Stomach (tissue), 9 donors: Measurements from ENCODE around the gene SP3. TPM values are rescaled to one million over a fixed set of nuclear protein-coding genes. Genes with fewer than 3 reads are reported as not detected.

Experiments
- DNase-seq, 2 donors: peaks; one replicate each; pipeline versions ENCODE4 v3.0.0 to v3.0.0-alpha.2; 2013 to 2019
- H3K27ac ChIP-seq, 5 donors: fragments of 200-600 bp in 4 of 5; sonication (generic) in 4 of 5; one replicate each; pipeline ENCODE4 v1.5.1; 2013 to 2019; ENCODE audit warnings: mild to moderate bottlenecking in 1 of 5, moderate library complexity in 1 of 5
- H3K27me3 ChIP-seq, 3 donors: fragments of 200-600 bp; sonication (generic); one replicate each; pipeline ENCODE4 v1.5.1; 2017 to 2019; ENCODE audit warnings: mixed run types in 1 of 3
- H3K36me3 ChIP-seq, 4 donors: fragments of 200-600 bp; sonication (generic); 1 replicate in 3 of 4; 2 replicates in 1 of 4; pipeline ENCODE4 v1.5.1; 2016 to 2019
- H3K4me1 ChIP-seq, 4 donors: fragments of 200-600 bp; sonication (generic); one replicate each; pipeline ENCODE4 v1.5.1; 2016 to 2019
- H3K4me3 ChIP-seq, 4 donors: fragments of 200-600 bp; sonication (generic) in 3 of 4; one replicate each; pipeline ENCODE4 v1.5.1; 2016 to 2019; ENCODE audit warnings: mild to moderate bottlenecking in 1 of 4
- H3K9me3 ChIP-seq, 4 donors: fragments of 200-600 bp; sonication (generic); one replicate each; pipeline ENCODE4 v1.5.1; 2016 to 2019
- EP300 ChIP-seq: sonication (generic); formaldehyde crosslinking; IDR thresholded peaks from one replicate; pipeline ENCODE4 v1.6.1; 2017; ENCODE audit warnings: antibody characterized with exemption
- POLR2A ChIP-seq, 4 donors: fragments of 450-650 bp; IDR thresholded peaks; one replicate each; pipeline ENCODE4 v1.6.1; 2016; ENCODE audit warnings: antibody characterized with exemption in 4 of 4, control low read depth in 2 of 4, mild to moderate bottlenecking in 1 of 4, moderate library complexity in 1 of 4
- POLR2AphosphoS5 ChIP-seq, 3 donors: sonication (generic); formaldehyde crosslinking; IDR thresholded peaks; one replicate each; pipeline ENCODE4 v1.6.1; 2016; ENCODE audit warnings: antibody characterized with exemption in 3 of 3
- WGBS, 5 donors: extraction: QIAGEN DNeasy Blood & Tissue Kit in 3 of 5; methylation state at CpG; one replicate each; pipeline versions ENCODE4 v1.1.5 to v1.1.7; 2013 to 2018; 5-methylcytosine and 5-hydroxymethylcytosine counted together
- intact Hi-C: fragments of 100-400 bp; cut with DNase I; formaldehyde crosslinking; loops from one replicate; pipeline ENCODE4 v1.15.1; 2023; ENCODE audit warnings: low total_unique reads
- polyA plus RNA-seq, 3 donors: library from polyadenylated mRNA; stranded (reverse); fragments of 200-250 nt; gene quantifications; one replicate each; pipeline ENCODE4 v1.2.3, GENCODE V29; 2013
- total RNA-seq, 5 donors: library from RNA; depleted of rRNA; stranded (reverse); fragments of >200 nt; gene quantifications; one replicate each; pipeline versions ENCODE4 v1.1.0 to v1.2.3, GENCODE V29; 2014 to 2016
- TF ChIP-seq, protein P1 (sequence below), 7 experiments: fragments of 450-650 bp in 4 of 7; fragments of 200-600 bp in 3 of 7; sonication (generic) in 3 of 7; IDR thresholded peaks; one replicate each; pipeline ENCODE4 v1.5.1; 2016 to 2019; ENCODE audit warnings: antibody characterized with exemption in 7 of 7, control low read depth in 2 of 7, mild to moderate bottlenecking in 1 of 7
- donor health status: healthy with polysubstance abuse.
- donor health status: Bipolar disorder and iron deficiency.
- donor health status: healthy.

SP3 gene
- total and polyA plus RNA-seq, 8 donors = 15.0 to 147 (median 45.2) TPM

DNA sequence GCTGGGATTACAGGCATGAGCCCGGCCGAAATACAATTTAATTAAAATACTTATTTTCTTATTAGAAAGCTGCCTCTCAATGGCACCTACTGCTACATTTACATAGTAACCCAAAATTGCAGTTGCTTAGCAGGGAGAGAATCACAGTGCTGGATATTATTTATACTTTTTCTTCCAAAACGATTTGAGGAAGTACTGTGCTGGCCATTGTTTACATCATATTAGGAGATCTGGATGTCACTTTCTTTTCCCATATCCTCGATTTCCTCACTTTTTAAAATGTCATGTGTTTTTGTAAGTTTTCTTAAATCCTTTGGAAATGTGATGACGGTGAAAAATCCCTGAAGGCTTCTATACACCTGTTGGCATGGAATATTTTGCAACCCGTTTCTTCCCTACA is 3.4 kb upstream of the SP3 start:
- Histone ChIP-seq H3K36me3 (no peaks in the 10 kb centered on the region), H3K9me3 (no peaks in the 10 kb centered on the region), H3K4me1 (peaks cover 6 to 24% (median 14%) of the 10 kb centered on the region in 4 donors), H3K4me3 (no peak overlapping the region), H3K27ac (no peak overlapping the region), H3K27me3 (no peaks in the 10 kb centered on the region)
- intact Hi-C loops = no loop called here
- TF ChIP-seq, protein P1, sequence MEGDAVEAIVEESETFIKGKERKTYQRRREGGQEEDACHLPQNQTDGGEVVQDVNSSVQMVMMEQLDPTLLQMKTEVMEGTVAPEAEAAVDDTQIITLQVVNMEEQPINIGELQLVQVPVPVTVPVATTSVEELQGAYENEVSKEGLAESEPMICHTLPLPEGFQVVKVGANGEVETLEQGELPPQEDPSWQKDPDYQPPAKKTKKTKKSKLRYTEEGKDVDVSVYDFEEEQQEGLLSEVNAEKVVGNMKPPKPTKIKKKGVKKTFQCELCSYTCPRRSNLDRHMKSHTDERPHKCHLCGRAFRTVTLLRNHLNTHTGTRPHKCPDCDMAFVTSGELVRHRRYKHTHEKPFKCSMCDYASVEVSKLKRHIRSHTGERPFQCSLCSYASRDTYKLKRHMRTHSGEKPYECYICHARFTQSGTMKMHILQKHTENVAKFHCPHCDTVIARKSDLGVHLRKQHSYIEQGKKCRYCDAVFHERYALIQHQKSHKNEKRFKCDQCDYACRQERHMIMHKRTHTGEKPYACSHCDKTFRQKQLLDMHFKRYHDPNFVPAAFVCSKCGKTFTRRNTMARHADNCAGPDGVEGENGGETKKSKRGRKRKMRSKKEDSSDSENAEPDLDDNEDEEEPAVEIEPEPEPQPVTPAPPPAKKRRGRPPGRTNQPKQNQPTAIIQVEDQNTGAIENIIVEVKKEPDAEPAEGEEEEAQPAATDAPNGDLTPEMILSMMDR (IDR thresholded peaks at IDR 0.05) = no peak
- no peak for TF ChIP-seq POLR2AphosphoS5 (IDR thresholded peaks at IDR 0.05)
- TF ChIP-seq POLR2A (IDR thresholded peaks at IDR 0.05) = no peak
- no peak for TF ChIP-seq EP300
- DNase-seq = no peak
- 66 to 79% (median 74%) methylated on average over 6 of the region's 6 CpGs for WGBS, 5 donors

DNA sequence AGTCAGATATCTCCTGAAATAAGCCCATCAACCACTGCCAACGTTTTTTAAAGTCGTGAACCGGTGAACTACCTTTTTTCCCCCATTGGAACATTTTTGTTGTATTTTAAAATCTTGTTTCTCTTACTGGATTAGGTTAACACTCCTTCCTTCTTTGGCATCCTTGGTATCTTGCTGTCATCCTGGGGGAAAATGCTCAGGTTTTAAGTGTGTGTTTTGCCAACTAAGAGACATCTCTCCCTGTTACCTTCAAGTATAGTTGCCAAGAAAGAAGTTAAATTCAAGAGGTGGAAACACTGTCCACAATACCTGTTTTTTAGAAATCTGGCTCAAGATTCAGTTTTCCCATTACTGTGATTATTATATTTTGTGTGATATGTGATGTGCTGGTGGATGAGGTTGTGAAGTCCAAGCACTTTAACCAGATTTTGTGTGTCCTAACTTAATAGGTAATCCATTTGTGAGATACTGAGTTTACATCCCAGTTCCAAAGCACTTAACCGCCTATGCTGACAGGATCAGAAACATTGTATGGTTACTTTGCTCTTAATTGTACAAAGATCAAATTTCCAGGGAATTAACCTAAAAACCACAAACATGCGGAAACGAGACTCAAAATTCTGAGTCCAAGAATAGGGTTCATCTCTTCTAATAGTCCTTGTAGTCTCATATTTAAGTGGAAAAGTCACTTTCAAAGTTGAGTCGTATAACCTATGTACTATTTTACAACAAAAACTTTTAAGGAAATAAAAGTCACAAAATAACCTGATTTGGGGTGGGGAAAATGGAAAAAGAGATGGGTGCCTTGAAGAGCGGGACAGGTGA is 1.3 kb upstream of the SP3 start:
- peaks cover 17 to 40% (median 28%) of the 10 kb centered on the region in 4 donors for H3K4me1 ChIP-seq

DNA sequence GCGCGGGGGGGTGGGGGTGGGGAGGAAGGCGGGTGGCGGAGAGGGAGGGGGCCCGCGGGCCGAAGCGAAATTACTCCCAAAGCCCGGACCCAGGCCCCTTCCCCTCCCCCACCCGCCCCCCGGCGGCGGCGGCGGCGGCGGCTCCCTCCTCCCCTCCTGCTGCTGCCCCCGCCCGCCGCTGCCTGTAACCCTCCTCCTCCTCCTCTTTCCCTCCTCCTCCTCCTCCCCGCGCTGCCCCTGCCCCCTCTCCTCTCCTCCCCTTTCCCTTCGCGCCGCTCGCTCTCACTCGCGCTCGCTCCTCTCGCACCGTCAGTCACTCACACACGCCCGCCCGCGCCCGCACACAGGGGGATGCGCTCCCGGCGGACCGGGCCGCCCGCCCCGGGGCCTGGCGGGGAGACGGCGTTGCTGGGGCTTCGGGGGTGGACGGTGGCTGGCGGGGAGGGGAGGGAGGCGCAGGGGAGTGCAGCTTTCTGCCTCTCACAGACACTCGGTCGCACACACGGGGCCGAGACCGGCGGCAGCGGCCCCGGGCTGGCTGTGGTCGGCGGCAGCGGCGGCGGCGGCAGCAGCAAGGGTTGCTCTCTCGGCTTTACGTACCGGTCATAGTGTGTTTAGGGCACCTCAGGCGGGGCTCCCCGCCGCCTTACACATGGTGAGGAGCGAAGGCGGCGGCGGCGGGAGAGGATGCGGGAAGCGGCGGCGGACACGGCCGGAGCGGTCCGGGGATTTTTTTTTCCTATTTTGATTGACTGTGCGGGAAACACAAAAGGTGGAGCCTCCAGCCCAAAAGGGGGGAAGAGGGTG is 405 bp downstream of the SP3 start:
- Histone ChIP-seq H3K36me3 (peaks cover 0 to 6% (median 0%) of the 10 kb centered on the region in 4 donors), H3K27ac (peak overlapping the region; percentile 99 to 100 (median 100)), H3K27me3 (no peaks in the 10 kb centered on the region), H3K9me3 (no peaks in the 10 kb centered on the region), H3K4me3 (peak overlapping the region; percentile 81 to 96 (median 92)), H3K4me1 (peaks cover 28 to 49% (median 46%) of the 10 kb centered on the region in 4 donors)
- TF ChIP-seq EP300 (no peak), POLR2A (IDR thresholded peaks at IDR 0.05) (peak in 1 of 4 donors; percentile 82), POLR2AphosphoS5 (IDR thresholded peaks at IDR 0.05) (peak in 2 of 3 donors; percentile 71 to 88)
- TF ChIP-seq, protein P1 (IDR thresholded peaks at IDR 0.05) = no peak
- DNase-seq = peak; percentile 85 to 95
- intact Hi-C loops = no loop called here
- 0 to 1% (median 1%) methylated on average over 48 to 83 of the region's 84 CpGs for WGBS, 5 donors

More for the DNA sequence above, 1.3 kb upstream of the SP3 start:
- peak in 1 of 2 donors; percentile 70 for DNase-seq
- Histone ChIP-seq H3K27me3 (no peaks in the 10 kb centered on the region), H3K4me3 (peak overlapping the region; percentile 81 to 96 (median 92)), H3K36me3 (peaks cover 0 to under 1% (median 0%) of the 10 kb centered on the region in 4 donors), H3K9me3 (no peaks in the 10 kb centered on the region), H3K27ac (peak overlapping the region; percentile 99 to 100 (median 100))
- intact Hi-C loops = no loop called here
- 20 to 35% (median 25%) methylated on average over 8 of the region's 8 CpGs for WGBS, 5 donors
- TF ChIP-seq, protein P1 (IDR thresholded peaks at IDR 0.05) = no peak
- TF ChIP-seq POLR2A (IDR thresholded peaks at IDR 0.05) = no peak
- TF ChIP-seq EP300 = no peak
- no peak for TF ChIP-seq POLR2AphosphoS5 (IDR thresholded peaks at IDR 0.05)

DNA sequence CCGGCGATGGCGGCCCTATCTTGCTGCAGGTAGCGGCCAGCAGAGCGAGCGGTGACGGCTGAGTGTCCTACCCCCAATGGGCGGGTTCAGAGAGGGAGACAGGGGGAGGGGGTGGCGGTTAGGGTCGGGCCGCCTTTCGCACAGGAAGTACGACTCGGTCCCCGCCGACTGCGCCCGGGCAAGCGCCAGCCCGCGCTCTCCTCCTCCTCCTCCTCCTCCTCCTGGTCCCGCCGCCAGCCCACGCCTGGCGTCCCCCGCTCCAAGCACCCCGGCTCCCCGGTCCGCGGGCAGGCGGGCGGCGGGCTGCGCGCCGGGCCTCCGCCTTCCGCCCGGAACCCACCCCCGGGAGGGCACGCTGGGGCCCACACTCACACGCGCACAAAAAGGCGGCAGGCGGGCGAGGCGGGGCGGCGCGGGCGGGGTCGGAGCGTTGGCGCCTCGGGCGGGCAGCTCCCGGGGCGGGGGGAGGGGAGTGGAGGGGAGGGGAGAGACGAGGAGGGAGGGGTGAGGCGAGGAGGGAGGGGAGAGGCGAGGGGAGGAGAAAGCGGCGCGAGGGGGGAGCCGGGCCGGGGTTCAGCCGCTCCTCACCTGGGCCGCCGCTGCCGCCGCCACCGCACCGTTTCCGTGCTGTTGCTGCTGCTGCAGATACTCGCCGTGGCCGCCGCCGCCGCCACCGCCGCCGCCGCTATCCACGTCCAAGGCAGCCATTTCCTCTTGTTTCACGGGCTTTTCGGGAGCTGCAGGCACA is 1.2 kb downstream of the SP3 start:
- peak; percentile 93 to 97 for DNase-seq
- Histone ChIP-seq H3K36me3 (peaks cover 0 to 6% (median 0%) of the 10 kb centered on the region in 4 donors), H3K27me3 (no peaks in the 10 kb centered on the region), H3K27ac (peak overlapping the region; percentile 99 to 100 (median 100)), H3K9me3 (no peaks in the 10 kb centered on the region), H3K4me1 (peaks cover 28 to 57% (median 52%) of the 10 kb centered on the region in 4 donors), H3K4me3 (peak overlapping the region; percentile 81 to 96 (median 92))
- intact Hi-C loops = no loop called here
- WGBS, 5 donors = 0 to 1% (median 0%) methylated on average over 20 to 80 of the region's 87 CpGs
- TF ChIP-seq EP300 = no peak
- peak in 2 of 3 donors; percentile 58 to 72 for TF ChIP-seq POLR2AphosphoS5 (IDR thresholded peaks at IDR 0.05)
